Measurements from ENCODE around the gene CALHM6.

Gene CALHM6

GRCh38 chr6:116447052-116447451 lies 14.1 kb upstream of the CALHM6 start:
- DNase-seq = no peak

- no peak for DNase-seq
Measured at GRCh38 chr6:116447496-116448011, 13.6 kb upstream of the CALHM6 start.

DNA sequence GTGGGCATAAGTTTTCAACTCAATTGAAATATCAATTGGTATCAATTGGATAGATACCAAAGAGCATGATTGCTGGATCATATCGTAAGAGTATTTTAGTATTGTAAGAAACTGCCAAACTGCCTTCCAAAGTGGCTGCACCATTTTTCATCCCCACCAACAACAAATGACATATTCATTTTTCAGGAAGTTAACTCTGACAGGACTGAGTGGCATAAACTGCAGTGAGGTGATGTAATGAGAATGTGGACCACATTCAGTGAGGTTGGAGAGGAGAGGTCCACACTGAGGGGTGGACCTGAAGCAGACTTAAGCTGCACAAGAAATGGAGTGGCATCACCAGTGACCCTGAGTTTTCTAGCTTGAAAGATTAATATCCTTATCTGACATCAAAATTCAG lies 11.6 kb upstream of the CALHM6 start:
- no peak for DNase-seq

- no peak for DNase-seq
Measured at GRCh38 chr6:116450185-116450710, 10.9 kb upstream of the CALHM6 start.

DNA sequence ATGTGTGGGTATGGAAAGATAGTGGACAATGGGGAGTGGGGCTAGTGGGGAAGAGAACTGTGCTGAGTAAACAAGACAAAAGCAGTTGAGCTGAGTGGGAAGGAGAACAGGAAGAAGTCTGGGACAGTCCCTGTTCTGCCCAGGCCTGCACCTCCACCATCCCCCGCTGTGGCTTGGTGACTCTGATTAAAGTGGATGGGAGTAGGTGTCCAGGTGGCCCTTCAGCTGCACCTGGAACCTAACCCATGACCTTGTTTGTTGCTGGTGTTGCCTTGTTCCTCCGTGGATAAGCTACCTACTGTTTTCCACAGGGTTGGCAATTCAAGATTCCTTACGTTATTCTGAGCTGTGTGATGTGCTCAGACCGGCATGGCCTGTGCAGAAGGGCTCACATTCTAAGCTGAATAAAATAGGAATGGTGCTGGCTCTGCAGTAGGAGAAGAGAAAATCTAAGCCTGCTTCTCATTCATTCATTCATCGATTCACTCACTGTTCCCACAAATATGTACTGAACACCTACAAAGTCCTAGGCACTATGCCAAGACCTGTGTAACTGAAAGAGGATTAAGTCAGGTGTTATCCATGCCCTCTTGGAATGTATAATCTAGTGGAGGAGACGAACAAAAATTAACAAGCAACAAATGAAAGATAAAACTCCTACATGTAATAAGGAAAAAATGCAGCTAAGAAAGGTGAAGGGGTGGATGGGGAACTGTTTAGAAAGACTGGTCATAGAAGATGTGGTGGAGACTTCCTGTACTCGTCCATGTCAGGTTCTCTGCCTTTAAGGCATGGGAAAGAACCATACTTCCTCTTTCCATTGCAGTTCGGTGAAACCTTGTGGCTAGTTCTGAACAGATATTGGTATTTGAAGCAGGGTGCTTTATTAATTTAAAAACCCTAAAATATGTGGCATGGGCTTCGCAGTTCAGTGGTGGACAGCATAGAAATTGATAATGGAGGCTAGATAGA lies 10.1 kb upstream of the CALHM6 start:
- no peak for DNase-seq

DNA sequence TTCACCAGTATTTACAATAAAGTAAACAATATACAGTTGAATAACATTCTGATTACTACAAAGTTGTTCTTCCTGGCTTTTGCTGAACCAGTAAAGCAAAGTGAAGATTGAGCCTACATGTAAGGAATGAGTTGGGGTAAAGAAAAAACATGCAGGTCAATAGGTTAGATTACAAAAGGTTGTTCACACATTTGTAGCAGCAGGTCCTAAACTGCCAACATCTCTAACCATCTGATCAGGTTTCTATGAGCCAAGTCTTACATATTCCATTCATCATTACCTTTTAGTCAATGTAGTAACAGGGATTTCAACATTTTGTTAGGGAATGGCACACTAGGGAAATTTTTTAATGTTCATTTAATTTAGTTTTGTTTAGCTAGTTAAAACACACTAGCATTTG lies 9.3 kb upstream of the CALHM6 start:
- DNase-seq = no peak

GRCh38 chr6:116452531-116452930 lies 8.6 kb upstream of the CALHM6 start:
- no peak for DNase-seq

DNA sequence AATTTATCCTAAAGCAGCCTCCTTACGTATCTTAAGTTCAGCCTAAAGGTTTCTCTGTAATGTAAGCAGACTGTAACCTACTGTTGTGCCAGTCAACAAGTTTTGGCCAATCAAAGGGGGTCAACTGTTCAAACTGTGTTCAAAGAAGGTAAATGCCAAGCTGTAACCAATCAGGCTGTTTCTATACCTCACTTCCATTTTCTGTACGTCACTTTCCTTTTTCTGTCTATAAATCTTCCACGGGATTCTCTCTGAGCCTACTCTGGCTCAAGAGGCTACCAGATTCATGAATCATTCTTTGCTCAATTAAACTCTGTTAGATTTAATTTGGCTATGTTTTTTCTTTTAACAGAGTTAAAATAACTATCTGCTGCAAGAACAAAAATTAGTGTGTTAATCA lies 5.1 kb upstream of the CALHM6 start:
- DNase-seq = no peak

DNA sequence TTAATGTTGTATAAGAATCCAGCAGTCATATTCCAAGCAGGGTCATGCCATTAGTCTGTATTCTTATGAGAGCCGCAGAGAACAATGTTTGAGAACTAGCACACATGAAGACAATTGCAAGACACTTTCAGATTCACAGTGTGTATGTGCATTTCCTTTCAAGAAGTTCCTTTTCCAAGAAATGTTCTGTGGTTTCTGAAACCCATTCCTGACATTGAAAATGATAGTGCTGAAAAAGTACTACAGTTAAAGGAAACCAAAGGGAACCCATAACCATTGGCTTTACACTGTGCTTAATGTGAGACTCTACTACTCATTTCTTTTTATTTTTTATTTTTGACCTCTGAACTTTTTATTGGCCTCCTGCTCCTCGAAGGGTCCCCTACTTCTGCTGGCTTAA lies 4.2 kb upstream of the CALHM6 start:
- no peak for DNase-seq

DNA sequence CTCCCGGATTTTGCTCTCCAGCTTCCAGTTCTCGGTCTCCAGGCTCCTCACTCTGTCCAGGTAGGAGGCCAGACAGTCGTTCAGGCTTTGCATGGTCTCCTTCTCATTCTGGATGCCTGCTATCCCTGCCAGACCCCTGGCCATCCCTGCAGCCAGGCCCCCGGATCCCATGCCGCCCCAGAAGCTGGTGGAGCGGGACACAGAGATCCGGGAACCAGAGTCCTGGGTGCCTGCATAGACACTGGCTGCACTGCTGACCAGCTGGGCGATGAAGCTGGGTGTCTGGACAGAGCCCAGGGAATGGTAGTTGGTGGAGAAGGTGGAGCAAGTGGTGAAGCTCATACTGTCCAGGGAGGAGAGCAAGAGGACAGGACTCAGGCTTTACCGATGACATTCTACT lies 2.9 kb upstream of the CALHM6 start:
- no peak for DNase-seq

- no peak for DNase-seq
Measured at GRCh38 chr6:116459927-116460326, 1.2 kb upstream of the CALHM6 start.

GRCh38 chr6:116461932-116462885 lies 1.0 kb downstream of the CALHM6 start:
- peak; percentile 61 to 71 for DNase-seq

DNA sequence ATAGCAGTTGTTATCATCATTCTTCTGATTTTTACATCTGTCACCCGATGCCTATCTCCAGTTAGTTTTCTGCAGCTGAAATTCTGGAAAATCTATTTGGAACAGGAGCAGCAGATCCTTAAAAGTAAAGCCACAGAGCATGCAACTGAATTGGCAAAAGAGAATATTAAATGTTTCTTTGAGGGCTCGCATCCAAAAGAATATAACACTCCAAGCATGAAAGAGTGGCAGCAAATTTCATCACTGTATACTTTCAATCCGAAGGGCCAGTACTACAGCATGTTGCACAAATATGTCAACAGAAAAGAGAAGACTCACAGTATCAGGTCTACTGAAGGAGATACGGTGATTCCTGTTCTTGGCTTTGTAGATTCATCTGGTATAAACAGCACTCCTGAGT lies 2.1 kb downstream of the CALHM6 start:
- DNase-seq = no peak

- no peak for DNase-seq
Measured at GRCh38 chr6:116465246-116465645, 4.1 kb downstream of the CALHM6 start.

DNA sequence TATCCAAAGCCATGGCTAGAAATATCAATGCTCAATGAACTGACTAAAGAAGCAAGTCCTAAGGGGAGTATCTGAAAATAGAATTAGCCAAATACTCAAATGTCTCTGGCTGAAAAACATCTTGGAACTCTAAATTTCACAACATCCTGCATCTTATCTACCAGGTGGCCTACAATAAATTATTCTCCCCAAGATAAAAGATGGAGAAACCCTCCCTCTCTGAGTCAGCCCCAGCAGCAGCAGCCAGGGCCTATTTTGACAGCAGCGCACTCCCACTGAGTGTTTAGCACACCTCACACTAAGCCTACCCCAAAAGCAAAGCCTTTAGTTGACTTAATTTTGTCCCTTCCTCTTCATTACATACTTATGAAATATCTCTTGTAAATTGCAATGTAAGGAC lies 5.9 kb downstream of the CALHM6 start:
- DNase-seq = no peak

DNA sequence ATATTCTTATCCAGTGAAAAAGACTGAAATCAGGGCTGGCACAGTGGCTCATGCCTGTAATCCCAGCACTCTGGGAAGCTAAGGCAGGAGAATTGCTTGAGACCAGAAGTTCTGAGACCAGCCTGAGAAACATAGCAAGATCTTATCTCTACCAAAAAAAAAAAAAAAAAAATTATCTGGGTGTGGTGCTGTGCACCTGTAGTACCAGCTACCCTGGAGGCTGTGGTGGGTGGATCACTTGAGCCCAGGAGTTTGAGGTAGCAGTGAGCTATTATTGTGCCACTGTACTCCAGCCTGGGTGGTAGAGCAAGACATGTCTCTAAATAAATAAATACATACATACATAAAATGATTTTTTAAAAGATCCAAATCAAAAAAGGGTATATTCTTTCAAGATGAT lies 6.3 kb downstream of the CALHM6 start:
- DNase-seq = no peak

DNA sequence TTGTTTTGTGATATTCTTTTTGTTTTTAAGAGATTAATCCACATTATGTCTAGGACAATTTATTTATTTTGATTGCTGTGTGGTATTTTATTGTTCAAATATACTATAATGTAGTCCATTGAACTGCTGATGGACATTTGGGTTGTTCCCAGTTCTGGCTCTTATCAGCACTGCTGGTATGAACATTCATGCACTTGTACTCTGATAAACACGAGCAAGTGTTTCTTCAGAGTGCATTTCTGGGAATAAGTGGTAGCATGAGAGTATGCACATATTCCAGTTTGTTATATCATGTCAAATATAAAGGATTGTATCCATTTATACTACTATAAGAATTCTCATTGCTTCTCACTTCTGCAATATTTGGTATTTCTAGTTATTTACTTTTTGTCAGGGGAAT lies 7.1 kb downstream of the CALHM6 start:
- no peak for DNase-seq

GRCh38 chr6:116471531-116471930 lies 10.4 kb downstream of the CALHM6 start:
- peak; percentile 43 to 76 for DNase-seq

GRCh38 chr6:116472706-116473105 lies 11.5 kb downstream of the CALHM6 start:
- no peak for DNase-seq

DNA sequence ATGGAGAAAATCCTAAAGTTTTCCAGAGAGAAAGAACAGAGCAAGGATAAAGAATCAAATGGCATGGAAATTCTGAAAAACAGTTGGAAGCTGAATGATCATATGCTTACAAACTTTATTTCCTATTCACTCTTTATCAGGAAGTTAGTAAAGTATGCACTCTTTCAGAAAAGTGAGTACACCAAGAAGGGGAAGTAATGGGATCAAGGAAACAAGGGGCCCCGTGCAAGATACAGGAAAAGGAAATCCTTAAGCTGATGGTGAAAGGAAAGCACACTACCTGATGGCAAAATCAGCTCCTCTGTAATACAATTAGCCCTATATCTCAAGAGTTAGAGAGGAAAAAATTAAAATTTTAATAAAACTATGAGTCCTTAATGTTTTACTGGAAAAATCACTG lies 14.0 kb downstream of the CALHM6 start:
- no peak for DNase-seq

DNA sequence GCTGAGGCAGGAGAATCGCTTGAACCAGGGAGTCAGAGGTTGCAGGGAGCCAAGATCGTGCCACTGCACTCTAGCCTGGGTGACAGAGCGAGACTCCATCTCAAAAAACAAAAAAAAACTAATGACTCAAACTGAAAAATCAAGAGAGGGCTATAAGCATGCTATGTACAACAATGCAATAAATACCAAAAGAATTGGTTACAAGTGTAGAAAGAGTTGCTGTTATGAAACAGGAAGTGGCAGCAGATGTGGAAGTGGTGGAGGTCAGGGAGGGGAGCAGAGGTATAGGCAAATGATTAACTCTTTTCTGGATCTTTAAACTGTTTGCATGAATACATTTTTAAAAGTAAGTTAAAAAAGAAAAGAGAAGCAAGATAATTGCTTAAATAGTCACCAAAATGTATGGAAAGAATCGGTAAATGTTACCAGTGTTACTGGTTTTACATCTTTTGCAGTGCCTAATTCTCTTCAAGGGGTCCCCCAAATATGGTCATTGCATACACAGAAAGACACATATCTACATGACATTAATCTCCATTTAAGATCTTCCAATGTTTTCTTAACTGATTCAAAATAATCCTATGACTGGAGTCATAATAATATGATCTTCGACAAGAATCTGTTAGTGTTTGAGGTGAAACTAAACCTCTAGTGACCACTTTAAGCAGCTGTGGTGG lies 15.0 kb downstream of the CALHM6 start:
- peak in 1 of 2 experiments; percentile 10 for DNase-seq

DNA sequence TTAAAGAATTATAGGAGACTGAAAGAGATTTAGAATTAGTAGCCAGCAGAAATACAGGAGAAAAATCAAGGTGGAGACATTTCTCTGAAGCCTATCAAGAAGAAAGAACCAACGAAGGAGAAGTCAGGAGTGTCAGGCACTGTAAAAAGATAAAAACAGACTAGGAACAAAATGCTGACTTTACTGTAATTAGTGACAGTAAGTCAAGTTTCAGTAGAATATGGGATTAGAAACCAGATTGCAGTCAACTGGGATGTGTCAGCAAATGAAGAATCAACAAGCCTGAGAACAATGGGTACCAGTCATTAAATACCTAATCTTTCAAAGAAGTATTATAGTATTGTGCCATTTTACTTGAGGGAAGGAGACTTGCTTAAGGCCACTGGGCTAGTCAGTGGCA lies 21.6 kb downstream of the CALHM6 start:
- no peak for DNase-seq

DNA sequence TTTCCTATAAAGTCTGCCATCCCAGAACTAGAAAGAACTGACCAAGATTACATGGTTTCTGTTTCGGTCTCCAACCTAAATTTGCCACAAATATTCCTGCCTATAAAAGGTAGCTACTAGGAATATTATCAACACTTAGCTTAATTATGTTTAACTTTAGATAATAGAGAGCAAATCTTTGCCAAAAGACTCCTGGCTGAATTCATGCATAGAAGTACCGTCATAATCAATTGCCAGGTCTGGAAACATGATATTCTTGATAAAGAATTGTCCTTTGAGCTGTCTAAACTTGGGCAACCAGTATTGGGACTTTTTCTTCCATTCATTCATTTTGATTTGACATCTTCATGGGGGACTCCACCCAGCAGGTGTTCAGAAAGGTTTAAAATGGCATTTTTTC lies 22.4 kb downstream of the CALHM6 start:
- no peak for DNase-seq
